T-helper 2 cell (primary cell): ENCODE results near the gene SH3PXD2B.
A peak's percentile ranks its signal among the peaks of the same experiment; 100 is the strongest.

Source experiments
- DNase-seq, 5 experiments: peaks; one replicate each; pipeline versions ENCODE4 v3.0.0 to v3.0.0-alpha.2; 2012 to 2022
- total RNA-seq, 2 donors: gene quantifications; one replicate each; lab custom pipeline; 2026; lab: John Stamatoyannopoulos, UW

Gene SH3PXD2B
- 0 to 0.54 reads per million in 2 donors for total RNA-seq

DNA sequence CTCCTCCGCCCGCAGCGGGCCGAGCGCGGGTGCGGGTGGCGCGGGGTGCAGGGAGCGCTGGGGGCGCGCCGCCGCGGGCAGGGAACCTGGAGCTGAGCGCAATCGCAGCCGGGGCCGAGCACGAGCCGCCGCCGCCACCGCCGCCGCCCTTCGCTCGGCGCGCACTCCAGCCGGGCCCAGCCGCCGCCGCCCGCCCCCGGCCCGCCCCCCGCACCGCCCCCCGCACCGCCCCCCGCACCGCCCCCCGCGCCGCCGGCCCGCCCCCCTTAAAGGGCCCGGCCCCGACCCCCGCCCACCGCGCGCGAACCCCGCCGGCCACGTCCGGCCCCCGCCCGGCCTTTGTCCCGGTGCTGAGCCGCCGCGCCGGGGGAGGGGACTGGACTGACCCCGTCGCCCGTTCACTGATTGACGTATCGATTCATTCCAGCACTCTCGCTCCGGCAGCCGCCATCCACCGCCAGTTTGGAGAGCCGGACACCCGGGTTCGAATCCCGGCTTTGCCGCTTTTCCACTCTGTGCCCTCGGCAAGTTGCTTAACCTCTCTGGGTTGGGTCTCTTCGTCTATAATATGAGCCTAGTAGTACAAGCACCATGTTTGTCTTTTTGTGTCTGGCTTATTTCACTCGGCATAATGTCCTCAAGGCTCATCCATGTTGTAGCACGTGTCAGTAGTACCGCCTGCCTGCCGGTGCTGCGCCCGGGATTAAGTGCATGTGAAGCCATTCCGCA is at the start of gene SH3PXD2B:
Gene SH3PXD2B, minus strand, starts transcription at position 168 of the 729 bp plus-strand sequence. CDS start 173 bp downstream, outside the sequence.
- peak in 3 of 5 experiments; percentile 11 to 66 (median 35) for DNase-seq

GRCh38 chr5:172502969-172503368 is 48.6 kb upstream of the SH3PXD2B start:
- no peak for DNase-seq

- DNase-seq: no peak
Observed at GRCh38 chr5:172502410-172502809, 48.1 kb upstream of the SH3PXD2B start.

- DNase-seq: no peak
Observed at GRCh38 chr5:172501708-172502320, 47.5 kb upstream of the SH3PXD2B start.

DNA sequence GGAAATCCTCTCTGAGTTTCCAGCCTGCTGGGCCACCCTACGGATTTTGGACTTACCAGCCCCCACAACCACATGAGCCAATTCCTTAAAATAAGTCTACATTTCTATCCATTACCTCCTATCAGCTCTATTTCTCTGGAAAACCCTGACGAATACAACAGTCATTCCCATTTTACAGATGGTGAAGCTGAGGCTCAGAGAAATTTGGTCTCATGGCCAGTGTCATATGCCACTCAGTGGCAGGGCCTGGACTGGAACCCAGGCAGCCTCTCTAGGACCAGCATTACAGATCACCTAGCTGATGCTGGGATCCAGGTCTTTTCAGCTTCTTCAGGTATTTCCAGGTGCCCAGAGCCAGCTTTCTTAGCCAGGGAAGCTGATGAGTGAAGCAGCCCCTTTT is 45.0 kb upstream of the SH3PXD2B start:
- no peak for DNase-seq

GRCh38 chr5:172498431-172499129 is 44.3 kb upstream of the SH3PXD2B start:
- DNase-seq: no peak

DNA sequence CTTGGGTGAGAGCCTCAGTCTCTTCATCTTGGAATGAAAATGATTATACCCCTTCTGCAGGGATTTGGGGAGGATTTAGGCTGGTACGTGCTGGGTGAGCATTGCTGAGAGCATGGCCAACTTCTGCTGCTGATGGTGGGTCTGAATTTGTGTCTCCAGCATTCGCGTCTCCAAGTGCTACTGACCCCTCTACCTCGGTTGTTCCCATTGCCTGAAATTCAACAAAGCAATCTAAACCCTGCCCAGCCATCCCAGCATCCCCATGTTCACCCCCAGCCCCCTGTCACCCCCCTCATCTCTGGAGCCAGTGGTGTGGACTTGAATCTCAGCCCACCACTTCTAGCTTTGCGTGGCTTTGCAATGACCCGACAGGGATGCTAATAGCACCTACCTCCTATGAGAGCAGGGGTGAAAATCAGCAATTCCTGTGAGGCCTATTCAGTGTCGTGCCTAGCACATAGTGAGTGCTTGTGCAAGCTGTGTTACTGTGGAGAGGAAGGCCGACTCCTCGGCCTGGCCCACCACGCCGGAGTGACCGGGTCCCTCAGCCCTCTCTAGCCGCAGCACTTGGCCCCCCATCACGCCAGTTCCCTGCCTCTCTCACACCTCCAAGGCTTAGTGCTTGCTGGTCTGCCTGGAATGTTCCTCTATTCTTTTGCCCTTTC is 43.4 kb upstream of the SH3PXD2B start:
- DNase-seq: no peak

DNA sequence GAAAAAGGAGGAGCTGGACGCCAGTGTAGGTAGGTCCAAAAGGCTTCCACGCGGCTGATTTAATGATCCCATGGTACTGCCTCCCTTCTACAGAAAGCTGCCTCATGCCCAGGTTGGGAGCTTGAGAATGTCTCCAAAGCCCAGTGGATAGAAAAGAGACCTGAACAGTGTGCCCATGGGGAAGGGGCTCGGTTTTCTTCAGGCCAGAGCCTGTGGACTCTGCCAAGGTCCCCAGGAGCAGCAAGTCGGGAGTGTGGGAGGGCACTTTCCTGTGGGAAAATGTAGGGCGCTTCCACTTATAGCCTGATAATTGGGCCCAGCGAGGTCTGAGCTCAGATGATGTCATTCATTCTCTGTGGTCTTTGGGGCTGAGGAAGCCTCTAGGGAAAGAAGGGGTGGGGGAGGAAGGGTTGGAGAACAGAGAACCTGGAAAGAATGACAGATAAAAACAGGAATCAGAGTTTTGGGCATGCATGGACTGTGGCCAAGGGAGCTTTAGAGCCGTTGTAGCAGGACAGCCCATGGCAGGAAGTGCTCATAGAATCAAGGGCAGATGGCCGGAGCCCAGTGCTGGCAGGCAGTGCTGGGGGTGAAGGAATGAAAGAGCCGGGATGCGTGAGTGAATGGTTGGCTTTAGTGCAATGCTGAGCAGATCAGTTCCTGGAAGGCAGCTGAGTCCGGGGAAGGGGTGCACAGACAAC is 42.5 kb upstream of the SH3PXD2B start:
- DNase-seq: no peak

GRCh38 chr5:172494630-172495505 is 40.5 kb upstream of the SH3PXD2B start:
- no peak for DNase-seq

GRCh38 chr5:172493906-172494305 is 39.6 kb upstream of the SH3PXD2B start:
- DNase-seq: no peak

DNA sequence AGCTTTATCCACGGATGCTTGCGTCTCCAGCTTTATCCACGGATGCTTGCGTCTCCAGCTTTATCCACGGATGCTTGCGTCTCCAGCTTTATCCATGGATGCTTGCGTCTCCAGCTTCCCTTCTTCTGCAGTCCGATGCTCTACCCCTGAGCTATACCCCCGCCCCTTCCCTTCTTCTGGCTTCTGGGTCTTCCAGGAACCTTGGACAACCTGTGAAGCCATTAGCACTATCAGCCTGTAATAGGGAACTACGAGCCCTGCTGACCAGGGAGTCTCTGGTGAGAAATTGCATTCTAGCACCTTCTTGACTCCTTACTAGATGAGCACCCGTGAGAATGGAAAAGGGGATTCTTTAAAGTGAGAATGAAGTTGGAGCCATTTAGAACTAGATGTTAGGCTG is 39.1 kb upstream of the SH3PXD2B start:
- DNase-seq: no peak

DNA sequence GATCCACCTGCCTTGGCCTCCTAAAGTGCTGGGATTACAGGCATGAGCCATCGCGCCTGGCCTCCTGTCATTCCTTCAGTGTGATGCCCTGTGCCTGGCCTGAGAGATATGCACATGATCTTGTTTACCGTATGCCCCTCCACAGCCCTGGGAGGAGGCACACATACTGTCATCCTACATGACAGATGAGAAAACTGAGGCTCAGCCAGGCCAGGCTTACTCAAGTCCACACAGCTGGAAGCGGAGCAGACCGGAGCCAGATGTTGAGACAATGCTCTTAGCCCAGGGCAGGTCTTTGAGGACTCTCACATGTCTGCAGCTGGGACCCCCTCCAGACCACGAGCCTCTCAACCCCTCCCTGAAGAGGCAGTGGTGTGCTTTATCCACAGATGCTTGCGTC is 38.7 kb upstream of the SH3PXD2B start:
- DNase-seq: no peak

- DNase-seq: no peak
Observed at GRCh38 chr5:172492097-172492840, 37.9 kb upstream of the SH3PXD2B start.

DNA sequence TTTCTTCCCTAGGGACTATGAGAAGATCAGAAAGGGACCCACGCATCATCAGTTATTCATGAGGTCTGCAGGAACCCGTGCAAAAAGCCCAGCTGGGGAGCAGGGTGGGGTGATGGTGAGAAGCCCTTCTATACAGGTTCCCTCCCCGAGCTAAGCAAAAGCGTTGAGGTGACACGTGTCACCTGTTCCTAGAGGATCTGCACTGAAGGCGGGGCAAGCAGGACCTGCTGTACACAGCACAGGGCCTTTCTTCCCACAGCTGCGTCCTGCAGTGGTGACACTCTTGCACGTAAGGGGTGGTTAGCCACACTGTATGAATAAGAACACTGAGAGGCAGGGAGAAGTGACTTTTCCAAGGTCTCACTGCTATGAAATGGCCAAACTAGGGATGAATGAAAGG is 37.2 kb upstream of the SH3PXD2B start:
- no peak for DNase-seq

DNA sequence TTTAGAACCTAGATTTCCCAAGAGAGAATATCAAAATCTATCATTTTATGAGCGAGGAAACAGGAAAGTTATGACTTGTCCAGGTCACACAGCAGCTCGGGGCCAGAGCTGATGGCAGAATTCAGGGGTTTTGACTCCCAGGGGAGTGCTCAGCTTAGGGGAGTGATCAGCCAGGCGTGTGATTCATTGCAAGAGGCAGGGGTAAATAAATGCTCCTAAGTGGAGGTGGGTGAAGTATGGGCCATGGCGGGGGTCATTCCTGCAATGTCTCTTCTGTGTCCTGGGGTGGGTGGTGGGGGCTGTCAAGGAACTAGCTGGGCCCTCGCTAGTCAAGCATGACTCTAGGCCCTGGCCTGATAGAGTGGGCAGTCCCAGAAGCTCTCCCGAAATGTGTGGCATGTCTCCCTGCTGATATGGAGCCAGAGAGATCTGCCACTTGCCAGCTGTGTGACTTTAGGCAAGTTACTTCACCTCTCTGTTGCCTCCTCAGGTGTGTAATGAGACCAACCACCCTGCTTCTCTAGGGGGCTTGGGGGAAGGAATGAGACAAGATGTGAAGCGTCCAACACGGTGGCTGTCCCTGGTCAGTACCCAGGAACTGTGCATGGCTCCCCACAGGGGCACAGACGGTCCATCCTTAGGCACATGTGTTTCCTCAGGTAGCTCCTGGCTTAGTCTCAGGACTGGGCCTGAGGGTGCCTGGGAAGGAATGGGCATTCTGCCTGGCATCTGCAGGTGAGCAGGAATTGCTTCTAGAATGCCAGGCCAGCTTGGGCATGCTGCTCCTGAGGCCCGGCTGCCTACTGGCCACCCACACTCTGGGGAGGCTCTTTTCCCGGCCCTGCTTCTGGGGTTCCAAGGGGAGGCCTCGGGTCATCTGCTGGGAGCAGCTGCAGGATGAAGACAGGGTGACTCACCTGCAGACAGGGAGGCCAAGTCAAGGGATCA is 36.5 kb upstream of the SH3PXD2B start:
- no peak for DNase-seq

- no peak for DNase-seq
Observed at GRCh38 chr5:172488221-172488620, 33.9 kb upstream of the SH3PXD2B start.

GRCh38 chr5:172487671-172488070 is 33.3 kb upstream of the SH3PXD2B start:
- no peak for DNase-seq

DNA sequence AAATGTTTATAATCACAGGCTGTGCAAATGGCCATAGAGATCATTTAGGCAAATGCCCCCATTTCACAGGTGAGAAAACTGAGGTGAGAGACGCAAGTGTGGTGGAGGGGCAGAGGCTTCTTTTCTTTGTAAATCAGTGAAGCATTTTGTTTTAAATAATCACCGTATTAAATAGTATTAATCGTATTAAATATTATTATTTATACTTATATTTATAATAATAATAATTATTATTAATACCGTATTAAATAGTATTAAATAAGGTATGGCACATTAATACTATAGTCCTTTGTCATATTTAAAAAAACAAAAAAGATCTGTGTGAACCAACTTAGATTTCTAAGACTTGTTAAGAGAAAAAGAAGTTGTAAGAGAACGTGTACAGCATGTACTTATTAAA is 32.6 kb upstream of the SH3PXD2B start:
- no peak for DNase-seq

GRCh38 chr5:172486451-172486850 is 32.1 kb upstream of the SH3PXD2B start:
- no peak for DNase-seq
